ENCODE data around the gene MAP1LC3A.

GRCh38 chr20:34514897-34515483, 43.5 kb upstream of the MAP1LC3A start:
- TF ChIP-seq, protein P1, sequence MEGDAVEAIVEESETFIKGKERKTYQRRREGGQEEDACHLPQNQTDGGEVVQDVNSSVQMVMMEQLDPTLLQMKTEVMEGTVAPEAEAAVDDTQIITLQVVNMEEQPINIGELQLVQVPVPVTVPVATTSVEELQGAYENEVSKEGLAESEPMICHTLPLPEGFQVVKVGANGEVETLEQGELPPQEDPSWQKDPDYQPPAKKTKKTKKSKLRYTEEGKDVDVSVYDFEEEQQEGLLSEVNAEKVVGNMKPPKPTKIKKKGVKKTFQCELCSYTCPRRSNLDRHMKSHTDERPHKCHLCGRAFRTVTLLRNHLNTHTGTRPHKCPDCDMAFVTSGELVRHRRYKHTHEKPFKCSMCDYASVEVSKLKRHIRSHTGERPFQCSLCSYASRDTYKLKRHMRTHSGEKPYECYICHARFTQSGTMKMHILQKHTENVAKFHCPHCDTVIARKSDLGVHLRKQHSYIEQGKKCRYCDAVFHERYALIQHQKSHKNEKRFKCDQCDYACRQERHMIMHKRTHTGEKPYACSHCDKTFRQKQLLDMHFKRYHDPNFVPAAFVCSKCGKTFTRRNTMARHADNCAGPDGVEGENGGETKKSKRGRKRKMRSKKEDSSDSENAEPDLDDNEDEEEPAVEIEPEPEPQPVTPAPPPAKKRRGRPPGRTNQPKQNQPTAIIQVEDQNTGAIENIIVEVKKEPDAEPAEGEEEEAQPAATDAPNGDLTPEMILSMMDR (IDR thresholded peaks at IDR 0.05), result no peak
- TF ChIP-seq POLR2A (IDR thresholded peaks at IDR 0.05), result no peak

Measured in suprapubic skin (tissue), 3 donors.